BLaER1 treated with 17β-estradiol and CSF1 and Interleukin-3, amounts not matched to agents 10 nM and 100 nM (cell line): ENCODE measurements around the gene PDS5B.
A peak's percentile ranks its signal among the peaks of the same experiment; 100 is the strongest.

ENCODE experiments used
- H3K27ac ChIP-seq, 11 experiments: shearing (Covaris generic); formaldehyde crosslinking; 2 replicates each; pipeline ENCODE4 v1.8.1; 2022
- H3K27me3 ChIP-seq, 11 experiments: shearing (Covaris generic); formaldehyde crosslinking; 2 replicates each; pipeline ENCODE4 v1.8.1; 2022
- H3K36me3 ChIP-seq, 11 experiments: shearing (Covaris generic); formaldehyde crosslinking; 2 replicates each; pipeline ENCODE4 v1.8.1; 2022
- H3K4me1 ChIP-seq, 10 experiments: shearing (Covaris generic); formaldehyde crosslinking; 2 replicates each; pipeline ENCODE4 v1.8.1; 2022
- H3K4me2 ChIP-seq, 11 experiments: shearing (Covaris generic); formaldehyde crosslinking; 2 replicates each; pipeline ENCODE4 v1.8.1; 2022
- H3K4me3 ChIP-seq, 10 experiments: shearing (Covaris generic); formaldehyde crosslinking; 2 replicates each; pipeline ENCODE4 v1.8.1; 2022
- H3K9ac ChIP-seq, 11 experiments: shearing (Covaris generic); formaldehyde crosslinking; 2 replicates each; pipeline ENCODE4 v1.8.1; 2022
- H3K9me3 ChIP-seq, 11 experiments: shearing (Covaris generic); formaldehyde crosslinking; replicated peaks in 1 of 11; 2 replicates each; pipeline ENCODE4 v1.8.1; 2022
- H4K20me1 ChIP-seq, 11 experiments: shearing (Covaris generic); formaldehyde crosslinking; 2 replicates each; pipeline ENCODE4 v1.8.1; 2022
- Cebpa-rat ChIP-seq, 11 experiments: shearing (Covaris generic); IDR thresholded peaks; 2 replicates each; pipeline ENCODE4 v1.8.1; 2022

Gene PDS5B

DNA sequence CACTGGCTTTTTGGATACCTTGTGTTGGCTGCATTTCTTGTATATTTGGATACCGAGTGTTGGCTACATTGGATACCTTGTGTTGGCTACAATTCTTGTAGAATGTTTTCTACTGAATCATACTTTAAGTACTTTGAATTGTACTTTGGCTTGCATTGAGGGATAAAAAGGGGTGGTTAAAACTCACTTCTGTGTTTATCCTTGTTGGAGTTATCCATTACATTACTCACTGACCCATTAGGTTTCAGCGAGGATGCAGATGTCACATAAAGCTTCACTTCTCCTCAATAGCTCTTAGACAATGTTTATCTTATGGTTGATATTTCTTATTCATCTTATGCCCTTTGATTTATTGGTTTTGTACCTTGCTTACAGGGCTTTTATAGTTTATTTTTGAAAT lies 43.1 kb downstream of the PDS5B start:
- H3K27me3 ChIP-seq: no peaks in the 10 kb centered on the region
- H4K20me1 ChIP-seq: peaks cover 5 to 95% (median 68%) of the 10 kb centered on the region in 11 experiments; a peak in 18 of 22 replicates
- no peak overlapping the region for H3K4me3 ChIP-seq
- no peak overlapping the region for H3K27ac ChIP-seq
- TF ChIP-seq Cebpa-rat (IDR thresholded peaks at IDR 0.05): no peak
- no peak overlapping the region for H3K4me2 ChIP-seq
- H3K36me3 ChIP-seq: peaks cover 13 to 70% (median 44%) of the 10 kb centered on the region in 11 experiments
- peaks cover 4 to 63% (median 41%) of the 10 kb centered on the region in 11 experiments; a peak in 20 of 22 replicates for H3K9me3 ChIP-seq
- H3K4me1 ChIP-seq: peaks cover 13 to 29% (median 20%) of the 10 kb centered on the region in 10 experiments
- H3K9ac ChIP-seq: no peak overlapping the region

DNA sequence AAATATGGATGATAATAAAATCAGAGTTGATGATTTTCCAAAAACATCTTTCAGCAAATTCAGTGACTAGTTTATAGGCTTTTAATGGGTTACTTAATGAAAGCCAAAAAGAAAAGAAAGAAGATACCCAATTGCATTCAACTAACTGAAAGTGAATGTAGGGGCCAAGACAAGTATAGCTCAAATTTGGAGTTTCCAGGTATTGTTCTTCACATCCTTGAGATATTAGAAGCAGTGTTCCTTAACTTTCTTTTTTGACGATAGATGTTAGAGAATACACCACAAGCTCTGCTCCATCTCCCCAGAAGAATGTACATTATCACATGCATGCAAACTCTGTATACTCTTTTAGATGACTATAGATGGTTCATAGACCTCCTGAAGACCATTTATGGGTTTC lies 43.6 kb downstream of the PDS5B start:
- peaks cover 4 to 57% (median 36%) of the 10 kb centered on the region in 11 experiments; a peak in 20 of 22 replicates for H3K9me3 ChIP-seq
- no peak overlapping the region for H3K27ac ChIP-seq
- no peak for TF ChIP-seq Cebpa-rat (IDR thresholded peaks at IDR 0.05)
- no peak overlapping the region for H3K4me2 ChIP-seq
- no peaks in the 10 kb centered on the region for H3K27me3 ChIP-seq
- no peak overlapping the region for H3K9ac ChIP-seq
- H3K36me3 ChIP-seq: peaks cover 13 to 64% (median 39%) of the 10 kb centered on the region in 11 experiments
- peaks cover 13 to 29% (median 20%) of the 10 kb centered on the region in 10 experiments for H3K4me1 ChIP-seq
- peaks cover 5 to 96% (median 65%) of the 10 kb centered on the region in 11 experiments; a peak in 18 of 22 replicates for H4K20me1 ChIP-seq
- H3K4me3 ChIP-seq: no peak overlapping the region

DNA sequence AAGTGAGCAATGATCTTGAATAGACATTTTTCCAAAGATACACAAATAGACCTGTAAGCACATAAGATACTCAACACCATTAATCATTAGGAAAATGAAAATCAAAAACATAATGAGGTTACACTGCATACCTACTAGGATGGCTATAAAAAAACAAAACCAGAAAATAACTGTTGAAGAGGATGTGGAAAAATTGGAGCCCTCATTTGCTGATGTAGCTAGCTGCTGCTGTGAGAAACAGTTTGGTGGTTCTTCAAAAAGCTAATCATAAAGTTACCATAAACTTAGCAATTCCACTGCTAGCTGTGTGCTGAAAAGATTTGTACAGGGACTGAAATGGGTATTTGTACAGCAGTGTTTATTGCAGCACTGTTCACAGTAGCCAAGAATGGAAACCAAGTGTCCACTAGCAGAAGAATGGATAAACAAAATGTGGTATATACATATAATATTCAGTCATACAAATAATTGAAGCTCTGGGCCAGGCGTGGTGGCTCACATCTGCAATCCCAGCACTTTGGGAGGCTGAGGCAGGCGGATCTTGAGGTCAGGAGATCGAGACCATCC lies 46.2 kb downstream of the PDS5B start:
- Histone ChIP-seq H3K4me2 (peak overlapping the region; percentile 9 to 64 (median 48)), H3K9me3 (peaks cover 0 to 38% (median 18%) of the 10 kb centered on the region in 11 experiments; a peak in 20 of 22 replicates), H3K4me1 (peaks cover 13 to 29% (median 20%) of the 10 kb centered on the region in 10 experiments), H3K27ac (peak overlapping the region in 8 of 11 experiments; percentile 19 to 47 (median 28); a peak in 13 of 22 replicates), H4K20me1 (peaks cover 10 to 92% (median 55%) of the 10 kb centered on the region in 11 experiments; a peak in 19 of 22 replicates), H3K36me3 (peaks cover 13 to 45% (median 29%) of the 10 kb centered on the region in 11 experiments; a peak in 21 of 22 replicates), H3K27me3 (no peaks in the 10 kb centered on the region), H3K4me3 (no peak overlapping the region), H3K9ac (peak overlapping the region in 1 of 11 experiments; percentile 21; a peak in 1 of 22 replicates)
- no peak for TF ChIP-seq Cebpa-rat (IDR thresholded peaks at IDR 0.05)

DNA sequence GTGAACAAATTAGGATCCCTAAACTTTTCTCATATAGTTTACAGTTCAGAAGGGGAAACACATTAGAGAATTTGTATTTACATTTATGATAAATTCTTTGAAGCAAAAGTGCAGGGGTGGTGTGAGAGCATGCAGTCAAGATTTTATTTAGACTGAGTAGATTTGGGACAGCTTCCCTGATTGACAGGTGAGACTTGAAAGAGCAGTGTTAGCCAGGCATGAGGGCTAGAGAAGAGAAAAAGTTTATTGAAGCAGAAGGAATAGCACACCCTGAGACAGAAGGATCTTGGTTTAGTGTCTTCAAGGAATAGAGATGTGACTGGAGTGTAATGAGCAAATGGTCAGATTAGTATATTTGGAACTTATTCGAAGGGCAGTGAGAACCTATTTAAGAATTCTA lies 50.5 kb downstream of the PDS5B start:
- Histone ChIP-seq H3K9ac (no peak overlapping the region), H4K20me1 (peaks cover 22 to 87% (median 70%) of the 10 kb centered on the region in 11 experiments; a peak in 21 of 22 replicates), H3K9me3 (peaks cover 0 to 3% (median 0%) of the 10 kb centered on the region in 11 experiments; a peak in 1 of 22 replicates), H3K4me2 (no peak overlapping the region), H3K4me3 (no peak overlapping the region), H3K4me1 (peaks cover 14 to 44% (median 29%) of the 10 kb centered on the region in 10 experiments), H3K27me3 (no peaks in the 10 kb centered on the region), H3K36me3 (peaks cover 0 to 5% (median under 1%) of the 10 kb centered on the region in 11 experiments; a peak in 8 of 22 replicates), H3K27ac (no peak overlapping the region)
- no peak for TF ChIP-seq Cebpa-rat (IDR thresholded peaks at IDR 0.05)

DNA sequence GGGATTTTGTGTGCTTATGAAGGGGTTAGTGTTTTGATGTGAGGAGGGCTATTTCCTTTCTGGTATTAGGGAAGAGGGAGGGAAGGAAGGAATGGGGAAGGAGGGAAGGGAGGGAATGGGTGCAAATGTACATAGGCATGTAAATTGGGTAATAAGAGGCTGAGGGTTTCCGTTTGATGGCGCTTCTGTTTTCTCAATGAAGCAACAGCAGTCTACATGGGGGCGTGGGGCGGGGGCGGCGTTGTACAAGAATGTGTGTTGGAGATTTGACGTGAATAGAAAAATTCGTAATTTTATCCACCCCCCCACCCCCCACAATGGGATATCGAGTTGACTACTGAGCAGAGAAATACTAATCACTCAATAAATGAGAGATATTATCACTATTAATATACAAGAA lies 52.5 kb downstream of the PDS5B start:
- H3K4me1 ChIP-seq: peaks cover 14 to 44% (median 25%) of the 10 kb centered on the region in 10 experiments
- H4K20me1 ChIP-seq: peaks cover 18 to 91% (median 79%) of the 10 kb centered on the region in 11 experiments; a peak in 21 of 22 replicates
- H3K36me3 ChIP-seq: peaks cover 0 to 5% (median 0%) of the 10 kb centered on the region in 11 experiments; a peak in 1 of 22 replicates
- no peak overlapping the region for H3K4me3 ChIP-seq
- H3K4me2 ChIP-seq: no peak overlapping the region
- H3K27me3 ChIP-seq: no peaks in the 10 kb centered on the region
- no peak for TF ChIP-seq Cebpa-rat (IDR thresholded peaks at IDR 0.05)
- no peak overlapping the region for H3K27ac ChIP-seq
- no peaks in the 10 kb centered on the region; a peak in 1 of 22 replicates for H3K9me3 ChIP-seq
- H3K9ac ChIP-seq: no peak overlapping the region

DNA sequence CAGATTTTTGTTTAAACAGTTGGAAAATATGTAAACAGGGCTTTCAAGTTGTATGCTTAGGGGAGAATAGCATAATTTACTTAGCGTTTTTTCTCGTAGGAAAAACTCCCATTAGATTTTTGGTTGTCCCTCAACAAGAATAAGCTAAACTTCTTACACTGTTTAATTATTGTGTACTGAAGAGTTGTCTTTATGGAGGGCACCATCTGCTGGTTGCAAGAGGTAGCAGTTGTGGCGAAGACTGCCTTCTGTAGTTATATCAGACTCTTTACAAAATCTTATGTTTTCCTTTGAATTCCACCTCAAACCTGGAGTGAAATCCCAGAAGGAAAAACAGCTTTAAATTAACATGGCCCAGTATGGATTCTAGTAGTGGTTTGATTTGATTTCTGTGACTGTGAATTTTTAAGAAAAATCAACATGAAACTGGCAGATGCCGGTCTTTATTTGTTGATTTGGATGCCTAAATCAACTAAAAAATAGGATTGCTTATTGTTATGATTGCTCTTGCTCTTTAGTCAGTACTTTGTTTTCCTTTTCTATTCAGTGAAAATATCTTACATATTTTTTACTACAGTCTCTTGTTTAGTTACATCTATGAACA lies 53.4 kb downstream of the PDS5B start:
- Histone ChIP-seq H3K36me3 (peaks cover 0 to 7% (median 0%) of the 10 kb centered on the region in 11 experiments; a peak in 1 of 22 replicates), H3K27ac (no peak overlapping the region), H3K4me3 (no peak overlapping the region), H4K20me1 (peaks cover 18 to 91% (median 80%) of the 10 kb centered on the region in 11 experiments; a peak in 21 of 22 replicates), H3K4me2 (no peak overlapping the region), H3K9ac (no peak overlapping the region), H3K27me3 (no peaks in the 10 kb centered on the region), H3K4me1 (peaks cover 9 to 38% (median 22%) of the 10 kb centered on the region in 10 experiments), H3K9me3 (no peaks in the 10 kb centered on the region; a peak in 1 of 22 replicates)
- TF ChIP-seq Cebpa-rat (IDR thresholded peaks at IDR 0.05): no peak

DNA sequence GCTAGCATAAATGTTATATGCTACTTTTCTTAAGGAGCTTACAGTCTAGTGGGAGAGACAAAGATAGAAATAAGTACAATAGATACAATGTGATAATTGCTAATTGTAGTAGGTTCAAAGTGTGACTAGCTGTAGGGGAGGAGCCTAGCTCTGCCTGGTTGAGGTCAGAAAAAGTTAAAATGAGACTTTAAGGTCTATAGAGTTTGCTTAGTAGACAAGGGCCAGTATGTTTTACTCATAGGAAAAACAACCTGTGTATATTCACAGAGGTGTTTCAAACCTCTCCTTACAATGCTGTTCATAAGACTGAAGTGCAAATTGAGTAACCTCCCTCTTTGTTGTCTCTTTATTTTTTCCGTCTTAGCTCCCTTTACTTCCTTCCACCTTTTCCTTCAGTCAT lies 56.1 kb downstream of the PDS5B start:
- H4K20me1 ChIP-seq: peaks cover 33 to 100% (median 93%) of the 10 kb centered on the region in 11 experiments; a peak in 21 of 22 replicates
- H3K36me3 ChIP-seq: peaks cover 0 to 7% (median 0%) of the 10 kb centered on the region in 11 experiments; a peak in 2 of 22 replicates
- no peaks in the 10 kb centered on the region for H3K9me3 ChIP-seq
- H3K9ac ChIP-seq: peak overlapping the region in 2 of 11 experiments; percentile 27 to 40; a peak in 2 of 22 replicates
- H3K27me3 ChIP-seq: no peaks in the 10 kb centered on the region
- peak overlapping the region; percentile 32 to 73 (median 55) for H3K4me2 ChIP-seq
- H3K4me1 ChIP-seq: peaks cover 18 to 55% (median 38%) of the 10 kb centered on the region in 10 experiments
- peak overlapping the region in 1 of 11 experiments; percentile 14; a peak in 1 of 22 replicates for H3K27ac ChIP-seq
- H3K4me3 ChIP-seq: no peak overlapping the region
- TF ChIP-seq Cebpa-rat (IDR thresholded peaks at IDR 0.05): no peak

DNA sequence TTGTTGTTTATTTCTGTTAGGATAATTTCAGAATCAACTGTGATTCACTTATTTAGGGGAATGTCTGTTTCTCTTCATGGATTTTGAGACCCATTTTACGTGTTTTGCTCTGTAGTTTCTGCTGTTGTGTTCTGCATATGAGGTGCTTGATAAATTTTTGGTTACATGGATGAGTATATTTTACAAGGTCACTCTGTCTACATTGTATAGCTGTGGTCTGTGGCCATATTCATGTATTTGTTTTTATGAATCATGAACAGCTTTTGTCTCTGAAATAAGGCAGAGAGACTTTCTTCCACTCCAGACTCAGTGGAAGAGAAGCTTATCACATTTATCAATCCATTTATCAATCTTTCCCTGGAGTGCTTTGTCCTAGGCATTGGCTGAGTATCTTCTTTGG lies 56.6 kb downstream of the PDS5B start:
- Histone ChIP-seq H3K27ac (peak overlapping the region in 1 of 11 experiments; percentile 14; a peak in 1 of 22 replicates), H3K4me1 (peaks cover 20 to 60% (median 43%) of the 10 kb centered on the region in 10 experiments), H3K9me3 (no peaks in the 10 kb centered on the region), H4K20me1 (peaks cover 36 to 100% (median 93%) of the 10 kb centered on the region in 11 experiments), H3K27me3 (no peaks in the 10 kb centered on the region), H3K9ac (no peak overlapping the region; a peak in 1 of 22 replicates), H3K36me3 (peaks cover 0 to 7% (median 0%) of the 10 kb centered on the region in 11 experiments; a peak in 2 of 22 replicates), H3K4me3 (no peak overlapping the region), H3K4me2 (peak overlapping the region; percentile 32 to 73 (median 55); a peak in 16 of 22 replicates)
- TF ChIP-seq Cebpa-rat (IDR thresholded peaks at IDR 0.05): no peak

DNA sequence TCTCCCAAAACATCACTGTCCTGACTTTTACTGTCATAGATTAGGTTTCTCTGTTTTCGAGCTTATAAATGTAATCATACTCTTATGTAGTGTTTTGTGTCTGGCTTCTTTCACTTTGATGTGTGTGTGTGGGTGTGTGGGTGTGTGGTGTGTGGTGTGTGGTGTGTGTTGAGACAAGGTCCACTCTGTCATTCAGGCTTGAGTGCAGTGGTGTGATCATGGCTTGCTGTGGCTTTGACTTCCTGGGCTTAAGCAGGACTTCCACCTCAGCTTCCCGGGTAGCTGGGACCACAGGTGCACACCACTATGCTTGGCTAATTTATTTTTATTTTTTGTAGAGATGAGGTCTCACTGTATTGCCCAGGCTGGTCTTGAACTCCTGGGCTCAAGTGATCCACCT lies 59.6 kb downstream of the PDS5B start:
- Histone ChIP-seq H3K27me3 (no peaks in the 10 kb centered on the region), H4K20me1 (peaks cover 23 to 100% (median 90%) of the 10 kb centered on the region in 11 experiments), H3K4me1 (peaks cover 24 to 62% (median 49%) of the 10 kb centered on the region in 10 experiments), H3K9me3 (no peaks in the 10 kb centered on the region), H3K4me3 (no peak overlapping the region), H3K4me2 (peak overlapping the region in 5 of 11 experiments; percentile 3 to 42 (median 9); a peak in 7 of 22 replicates), H3K36me3 (peaks cover 0 to 3% (median 0%) of the 10 kb centered on the region in 11 experiments; a peak in 2 of 22 replicates), H3K9ac (no peak overlapping the region), H3K27ac (no peak overlapping the region)
- no peak for TF ChIP-seq Cebpa-rat (IDR thresholded peaks at IDR 0.05)
